Neuronal stem cell (in vitro differentiated cells): Measurements from ENCODE around the gene PARD3B.

Source experiments
- DNase-seq: peaks from one replicate; pipeline ENCODE4 v3.0.0-alpha.2; 2013; ENCODE audit warnings: low spot score
- H2AFZ ChIP-seq: one replicate; pipeline ENCODE4 v1.6.1; 2013; ENCODE audit warnings: mild to moderate bottlenecking, low read length, inconsistent platforms
- H2AK5ac ChIP-seq: 2 replicates; pipeline ENCODE4 v1.6.1; 2013; ENCODE audit warnings: low read depth, mild to moderate bottlenecking, inconsistent platforms, low read length, moderate library complexity, mixed read lengths
- H2BK120ac ChIP-seq: 2 replicates; pipeline ENCODE4 v1.6.1; 2013; ENCODE audit warnings: low read depth, mild to moderate bottlenecking, inconsistent platforms, low read length, moderate library complexity, mixed read lengths
- H2BK12ac ChIP-seq: one replicate; pipeline ENCODE4 v1.6.1; 2013; ENCODE audit warnings: low read length, inconsistent platforms
- H2BK15ac ChIP-seq: 2 replicates; pipeline ENCODE4 v1.6.1; 2013; ENCODE audit warnings: mild to moderate bottlenecking, low read length, inconsistent platforms, mixed read lengths
- H2BK5ac ChIP-seq: one replicate; pipeline ENCODE4 v1.6.1; 2013; ENCODE audit warnings: inconsistent platforms, mild to moderate bottlenecking, low read length, moderate library complexity
- H3K14ac ChIP-seq: one replicate; pipeline ENCODE4 v1.6.1; 2013; ENCODE audit warnings: low read length, inconsistent platforms
- H3K18ac ChIP-seq: 2 replicates; pipeline ENCODE4 v1.6.1; 2013; ENCODE audit warnings: low read length, inconsistent platforms
- H3K23ac ChIP-seq: 2 replicates; pipeline ENCODE4 v1.6.1; 2013; ENCODE audit warnings: low read depth, mild to moderate bottlenecking, mixed read lengths, low read length, inconsistent platforms; ENCODE audit not compliant: poor library complexity
- H3K27ac ChIP-seq: replicated peaks from 3 replicates; pipeline ENCODE4 v1.5.1; 2013; ENCODE audit warnings: low read length, inconsistent platforms
- H3K27me3 ChIP-seq, 3 experiments: 2 replicates each; pipeline ENCODE4 v1.6.1; 2013; ENCODE audit warnings: low read length in 3 of 3, mild to moderate bottlenecking in 2 of 3, inconsistent platforms in 1 of 3, low read depth in 1 of 3, mixed read lengths in 1 of 3, moderate library complexity in 1 of 3; ENCODE audit not compliant: control insufficient read depth in 3 of 3, insufficient read depth in 3 of 3
- H3K36me3 ChIP-seq, 2 donors: replicated peaks in 1 of 2; 2 replicates each; pipeline ENCODE4 v1.6.1; 2013; ENCODE audit warnings: low read length in 2 of 2; ENCODE audit not compliant: control insufficient read depth in 2 of 2, insufficient read depth in 2 of 2
- H3K4ac ChIP-seq: 2 replicates; pipeline ENCODE4 v1.6.1; 2013; ENCODE audit warnings: inconsistent platforms, mild to moderate bottlenecking, low read length, moderate library complexity
- H3K4me1 ChIP-seq, 2 donors: 1 replicate in 1 of 2; 2 replicates in 1 of 2; pipeline ENCODE4 v1.6.1; 2013; ENCODE audit warnings: low read length in 2 of 2, low read depth in 1 of 2; ENCODE audit not compliant: control insufficient read depth in 2 of 2, insufficient read depth in 1 of 2
- H3K4me2 ChIP-seq: one replicate; pipeline ENCODE4 v1.6.1; 2013; ENCODE audit warnings: mild to moderate bottlenecking, low read length, inconsistent platforms; ENCODE audit not compliant: insufficient read depth, poor library complexity, severe bottlenecking
- H3K4me3 ChIP-seq, 2 donors: 2 replicates each; pipeline ENCODE4 v1.5.1; 2013; ENCODE audit warnings: low read length in 2 of 2, mild to moderate bottlenecking in 2 of 2, inconsistent platforms in 1 of 2, moderate library complexity in 1 of 2
- H3K79me1 ChIP-seq: one replicate; pipeline ENCODE4 v1.6.1; 2013; ENCODE audit warnings: low read depth, mild to moderate bottlenecking, inconsistent platforms, low read length, moderate library complexity
- H3K9ac ChIP-seq: one replicate; pipeline ENCODE4 v1.6.1; 2013; ENCODE audit warnings: mild to moderate bottlenecking, low read depth, low read length, inconsistent platforms; ENCODE audit not compliant: poor library complexity
- H3K9me3 ChIP-seq, 2 donors: replicated peaks in 1 of 2; 2 replicates each; pipeline versions ENCODE3 to v1.6.1; 2013; ENCODE audit warnings: low read length in 2 of 2, mild to moderate bottlenecking in 2 of 2, inconsistent platforms in 1 of 2, low read depth in 1 of 2, mixed read lengths in 1 of 2, moderate library complexity in 1 of 2; ENCODE audit not compliant: control insufficient read depth in 2 of 2, insufficient read depth in 1 of 2
- H4K8ac ChIP-seq: one replicate; pipeline ENCODE4 v1.6.1; 2013; ENCODE audit warnings: low read depth, mild to moderate bottlenecking, inconsistent platforms, low read length, moderate library complexity
- H4K91ac ChIP-seq: one replicate; pipeline ENCODE4 v1.6.1; 2013; ENCODE audit warnings: low read length, low read depth, mild to moderate bottlenecking, inconsistent platforms; ENCODE audit not compliant: poor library complexity
- WGBS, 2 donors: extraction: QIAGEN DNeasy Blood & Tissue Kit; methylation state at CpG; one replicate each; pipeline ENCODE4 v1.1.7; 2013; ENCODE audit warnings: missing lambda C conversion rate in 2 of 2, mixed read lengths in 1 of 2; ENCODE audit not compliant: insufficient read length in 2 of 2, insufficient replicate concordance in 1 of 2; ENCODE audit errors: extremely low coverage in 2 of 2; 5-methylcytosine and 5-hydroxymethylcytosine counted together

The PARD3B gene

GRCh38 chr2:205428811-205429210, 883.5 kb downstream of the PARD3B start:
- Histone ChIP-seq H3K4me2 (no peak overlapping the region), H4K8ac (no peak overlapping the region), H3K4ac (no peak overlapping the region), H2BK5ac (no peak overlapping the region), H2BK15ac (no peak overlapping the region), H2BK12ac (no peak overlapping the region), H3K4me3 (no peak overlapping the region), H3K18ac (no peak overlapping the region), H3K4me1 (no peaks in the 10 kb centered on the region), H3K23ac (no peak overlapping the region), H3K9ac (no peak overlapping the region), H3K36me3 (no peaks in the 10 kb centered on the region), H4K91ac (no peak overlapping the region), H3K27ac (no peak overlapping the region), H3K79me1 (no peaks in the 10 kb centered on the region), H2AFZ (no peak overlapping the region), H2BK120ac (no peak overlapping the region), H2AK5ac (no peak overlapping the region), H3K27me3 (no peaks in the 10 kb centered on the region), H3K9me3 (no peaks in the 10 kb centered on the region), H3K14ac (no peak overlapping the region)
- no peak for DNase-seq
- no CpG with 5 or more reads among the region's 2 CpGs for WGBS, 2 donors

GRCh38 chr2:205435970-205436369, 890.7 kb downstream of the PARD3B start:
- H3K4me2 ChIP-seq = no peak overlapping the region
- no peaks in the 10 kb centered on the region for H3K36me3 ChIP-seq
- no peak overlapping the region for H2BK15ac ChIP-seq
- no peak overlapping the region for H2BK5ac ChIP-seq
- no peak overlapping the region for H2AK5ac ChIP-seq
- no peak overlapping the region for H3K9ac ChIP-seq
- WGBS, 2 donors = no CpG with 5 or more reads among the region's 4 CpGs
- no peak overlapping the region for H4K8ac ChIP-seq
- H3K4ac ChIP-seq = no peak overlapping the region
- no peaks in the 10 kb centered on the region for H3K27me3 ChIP-seq
- no peak overlapping the region for H2AFZ ChIP-seq
- H3K4me3 ChIP-seq = no peak overlapping the region
- H3K18ac ChIP-seq = no peak overlapping the region
- no peak overlapping the region for H4K91ac ChIP-seq
- no peak overlapping the region for H2BK12ac ChIP-seq
- H2BK120ac ChIP-seq = no peak overlapping the region
- no peak overlapping the region for H3K14ac ChIP-seq
- H3K27ac ChIP-seq = no peak overlapping the region
- no peaks in the 10 kb centered on the region for H3K4me1 ChIP-seq
- no peak for DNase-seq
- H3K79me1 ChIP-seq = no peaks in the 10 kb centered on the region
- H3K9me3 ChIP-seq = peaks cover 0 to 6% of the 10 kb centered on the region in 2 donors
- H3K23ac ChIP-seq = no peak overlapping the region

- Histone ChIP-seq H3K36me3 (no peaks in the 10 kb centered on the region), H3K18ac (no peak overlapping the region), H3K4me1 (no peaks in the 10 kb centered on the region), H2BK5ac (no peak overlapping the region), H3K4ac (no peak overlapping the region), H3K9me3 (peaks cover 0 to 8% of the 10 kb centered on the region in 2 donors), H2AFZ (no peak overlapping the region), H3K23ac (no peak overlapping the region), H3K79me1 (no peaks in the 10 kb centered on the region), H3K27me3 (no peaks in the 10 kb centered on the region), H3K4me3 (no peak overlapping the region), H2BK120ac (no peak overlapping the region), H3K27ac (no peak overlapping the region), H3K14ac (no peak overlapping the region), H2BK15ac (no peak overlapping the region), H3K9ac (no peak overlapping the region), H4K8ac (no peak overlapping the region), H3K4me2 (no peak overlapping the region), H2BK12ac (no peak overlapping the region), H4K91ac (no peak overlapping the region), H2AK5ac (no peak overlapping the region)
- no peak for DNase-seq
- no CpG with 5 or more reads among the region's 2 CpGs for WGBS, 2 donors
Observed at GRCh38 chr2:205438241-205438640, 893.0 kb downstream of the PARD3B start.

- Histone ChIP-seq H3K4me1 (no peaks in the 10 kb centered on the region), H3K4me2 (no peak overlapping the region), H2BK12ac (no peak overlapping the region), H3K27ac (no peak overlapping the region), H3K4ac (no peak overlapping the region), H4K8ac (no peak overlapping the region), H2BK15ac (no peak overlapping the region), H3K14ac (no peak overlapping the region), H2BK5ac (no peak overlapping the region), H3K9ac (no peak overlapping the region), H2BK120ac (no peak overlapping the region), H3K36me3 (no peaks in the 10 kb centered on the region), H3K79me1 (no peaks in the 10 kb centered on the region), H3K23ac (no peak overlapping the region), H3K4me3 (no peak overlapping the region), H3K18ac (no peak overlapping the region), H4K91ac (no peak overlapping the region), H3K9me3 (peaks cover 2 to 11% of the 10 kb centered on the region in 2 donors), H2AFZ (no peak overlapping the region), H2AK5ac (no peak overlapping the region), H3K27me3 (no peaks in the 10 kb centered on the region)
- WGBS, 2 donors = no CpG with 5 or more reads among the region's 2 CpGs
- DNase-seq = no peak
Observed at GRCh38 chr2:205439621-205440020, 894.3 kb downstream of the PARD3B start.
